GM19452 (cell line): ENCODE data around the gene STN1.

Experiments used
- ATAC-seq: cut with Tn5 transposase; IDR thresholded peaks from one replicate; pipeline ENCODE4 v1.9.1; 2021; ENCODE audit not compliant: unreplicated experiment

The STN1 gene

DNA sequence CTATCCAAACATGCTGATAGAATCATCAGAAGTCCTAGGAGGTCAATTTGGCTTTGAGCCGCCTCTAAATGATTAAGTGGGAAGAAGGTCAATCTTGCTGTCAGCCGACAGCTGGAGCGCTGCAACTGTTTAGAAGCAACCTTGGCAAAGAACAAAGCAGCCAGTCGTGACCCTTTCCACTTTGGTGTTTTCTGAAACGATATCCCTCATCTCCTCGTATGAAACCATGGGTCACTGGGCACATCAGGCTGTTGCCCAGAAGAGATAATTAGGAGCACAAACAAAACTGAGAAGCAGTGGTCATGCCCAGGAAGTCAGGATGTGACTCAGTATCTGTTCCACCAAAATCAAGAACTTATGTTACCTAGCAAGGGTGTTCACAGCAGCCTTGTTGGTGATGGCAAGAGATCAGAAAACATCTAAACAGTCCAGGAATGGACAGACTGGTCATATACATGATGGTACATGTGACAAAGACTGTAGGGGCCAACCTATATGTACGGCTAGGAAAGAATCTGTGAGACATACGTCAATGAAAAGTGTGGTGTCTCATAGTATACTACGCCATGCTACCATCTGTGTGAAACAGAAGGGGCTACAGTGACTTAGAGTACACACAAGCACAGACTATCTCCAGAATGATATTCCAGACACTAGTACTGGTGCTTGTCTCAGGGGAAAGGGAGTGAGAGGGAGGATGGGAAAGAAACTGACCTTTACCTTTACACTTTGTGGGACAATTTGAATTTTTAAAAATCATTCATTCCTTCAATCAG is 22.4 kb downstream of the STN1 start:
- ATAC-seq: no peak

GRCh38 chr10:103894441-103894864 is 23.5 kb downstream of the STN1 start:
- no peak for ATAC-seq

DNA sequence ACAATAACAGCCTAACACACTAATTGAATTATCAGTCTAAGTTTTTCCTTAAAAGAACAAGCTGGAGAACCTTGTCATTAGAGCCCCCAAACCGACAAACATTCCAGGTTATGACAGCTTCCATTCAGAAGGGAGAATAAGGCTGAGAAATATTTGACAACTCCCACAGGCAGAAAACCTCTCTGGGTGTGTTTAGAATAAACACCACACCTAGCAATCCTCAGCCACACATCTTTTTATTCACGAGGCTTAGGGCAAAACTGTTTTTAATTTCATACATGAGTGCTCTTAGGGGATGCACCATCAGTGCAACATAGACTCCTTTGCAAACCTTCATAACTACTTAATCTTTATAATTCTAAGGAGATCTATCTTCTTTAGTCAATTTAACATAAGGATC is 24.2 kb downstream of the STN1 start:
- ATAC-seq: no peak

- no peak for ATAC-seq
Observed at GRCh38 chr10:103892181-103892580, 25.8 kb downstream of the STN1 start.

DNA sequence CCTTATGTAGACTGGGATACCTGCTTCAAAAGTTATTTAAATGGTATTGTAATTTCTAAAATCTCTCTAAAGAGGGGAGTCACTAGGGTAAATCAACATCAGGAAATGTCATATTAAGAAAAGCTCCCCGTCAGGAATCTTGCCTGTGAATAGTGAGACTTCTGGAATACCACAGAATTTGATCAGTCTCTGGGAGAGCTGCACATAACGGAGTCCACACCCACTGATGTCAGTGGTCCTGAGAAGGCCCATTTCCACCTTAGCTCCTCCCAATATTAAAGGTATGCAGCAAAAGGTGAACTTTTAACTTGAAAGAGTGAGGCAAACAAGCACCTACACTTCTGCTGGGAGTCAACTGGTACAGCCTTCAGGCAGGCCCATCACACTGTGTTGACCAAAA is 27.3 kb downstream of the STN1 start:
- ATAC-seq: no peak

GRCh38 chr10:103890194-103890658 is 27.8 kb downstream of the STN1 start:
- ATAC-seq: no peak

- ATAC-seq: no peak
Observed at GRCh38 chr10:103889121-103889720, 28.8 kb downstream of the STN1 start.

DNA sequence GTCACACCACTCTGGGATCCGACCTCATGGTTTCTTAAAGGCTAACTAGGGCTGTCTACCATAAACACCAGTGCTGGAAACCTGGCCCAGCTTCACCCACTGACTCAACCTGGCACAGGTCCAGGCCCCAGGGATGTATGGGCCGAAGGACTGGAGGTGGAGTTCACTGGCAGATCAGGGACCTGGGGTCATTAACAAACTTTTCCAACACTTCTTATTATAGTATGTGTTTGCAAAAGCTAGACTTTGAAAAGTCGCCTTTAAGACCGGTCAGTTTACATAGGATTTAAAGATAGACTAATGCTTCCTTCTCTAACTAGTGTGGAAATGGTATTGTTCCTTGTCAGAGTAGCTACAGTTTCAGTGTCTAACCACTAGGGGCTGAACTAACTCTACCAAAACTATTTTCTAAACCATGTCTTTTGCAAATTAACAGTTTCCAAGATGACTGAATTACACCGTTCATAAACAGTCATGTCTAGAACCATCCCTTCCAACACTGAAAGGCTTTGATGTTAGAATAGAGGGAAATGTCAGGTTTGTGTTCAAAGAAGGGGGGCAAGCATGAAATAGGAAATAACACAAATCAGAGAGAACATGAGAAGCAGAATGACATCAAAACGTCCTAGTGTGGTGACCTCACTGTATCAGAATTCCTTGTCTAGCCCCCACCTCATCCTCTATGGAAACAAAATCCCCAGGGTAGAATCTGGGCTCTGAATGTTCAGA is 29.7 kb downstream of the STN1 start:
- no peak for ATAC-seq

DNA sequence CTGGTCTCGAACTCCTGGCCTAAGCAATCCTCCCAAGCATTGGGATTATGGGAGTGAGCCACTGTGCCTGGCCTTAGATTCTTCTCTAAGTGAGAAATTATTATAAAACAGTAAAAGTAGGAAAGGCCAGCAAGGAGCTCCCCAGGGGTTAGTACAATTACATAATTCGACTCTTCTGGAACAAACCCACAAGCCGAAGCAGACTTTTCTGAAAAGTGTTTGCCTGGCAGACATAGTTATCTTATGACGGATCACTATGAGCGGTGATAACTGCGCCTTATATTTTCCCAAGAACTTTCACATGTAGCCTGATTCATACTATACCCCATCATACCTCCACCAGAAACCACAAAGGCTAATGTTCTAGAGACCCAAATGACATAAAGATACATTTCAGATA is 32.4 kb downstream of the STN1 start:
- no peak for ATAC-seq

- ATAC-seq: no peak
Observed at GRCh38 chr10:103884681-103885139, 33.3 kb downstream of the STN1 start.

DNA sequence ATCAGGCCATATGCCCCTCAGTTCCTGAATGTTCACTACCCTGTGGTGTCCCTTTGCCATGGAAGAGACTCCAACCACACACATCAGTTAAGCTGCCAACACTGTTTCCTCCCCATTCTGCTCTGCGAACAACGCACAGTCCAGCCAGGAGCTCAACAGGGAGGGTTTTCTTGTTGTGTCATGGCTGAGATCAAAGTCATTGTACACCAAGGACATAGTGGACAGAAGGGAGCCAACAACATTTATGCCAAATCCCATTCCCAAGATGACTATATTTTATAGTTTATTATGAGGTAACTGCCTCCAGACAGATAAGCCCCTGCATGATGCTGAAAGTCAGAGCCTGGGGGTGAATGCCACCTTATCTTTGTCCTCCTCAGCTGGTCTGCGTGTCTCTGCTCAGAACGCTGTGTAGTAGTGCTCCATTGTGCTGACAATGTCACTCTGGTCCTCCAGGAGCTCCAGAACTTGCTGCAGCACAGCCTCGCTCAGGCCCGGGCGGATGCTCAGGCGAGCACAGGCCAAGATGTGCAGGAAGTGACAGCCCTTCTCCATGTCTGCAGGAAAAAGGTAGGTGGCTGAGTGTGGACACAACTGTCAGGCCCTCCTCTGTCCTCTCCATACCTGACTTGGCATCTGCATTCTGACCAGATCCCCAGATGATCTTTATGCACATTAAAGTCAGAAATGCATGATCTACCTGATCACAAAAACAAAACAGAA is 35.5 kb downstream of the STN1 start:
- no peak for ATAC-seq

DNA sequence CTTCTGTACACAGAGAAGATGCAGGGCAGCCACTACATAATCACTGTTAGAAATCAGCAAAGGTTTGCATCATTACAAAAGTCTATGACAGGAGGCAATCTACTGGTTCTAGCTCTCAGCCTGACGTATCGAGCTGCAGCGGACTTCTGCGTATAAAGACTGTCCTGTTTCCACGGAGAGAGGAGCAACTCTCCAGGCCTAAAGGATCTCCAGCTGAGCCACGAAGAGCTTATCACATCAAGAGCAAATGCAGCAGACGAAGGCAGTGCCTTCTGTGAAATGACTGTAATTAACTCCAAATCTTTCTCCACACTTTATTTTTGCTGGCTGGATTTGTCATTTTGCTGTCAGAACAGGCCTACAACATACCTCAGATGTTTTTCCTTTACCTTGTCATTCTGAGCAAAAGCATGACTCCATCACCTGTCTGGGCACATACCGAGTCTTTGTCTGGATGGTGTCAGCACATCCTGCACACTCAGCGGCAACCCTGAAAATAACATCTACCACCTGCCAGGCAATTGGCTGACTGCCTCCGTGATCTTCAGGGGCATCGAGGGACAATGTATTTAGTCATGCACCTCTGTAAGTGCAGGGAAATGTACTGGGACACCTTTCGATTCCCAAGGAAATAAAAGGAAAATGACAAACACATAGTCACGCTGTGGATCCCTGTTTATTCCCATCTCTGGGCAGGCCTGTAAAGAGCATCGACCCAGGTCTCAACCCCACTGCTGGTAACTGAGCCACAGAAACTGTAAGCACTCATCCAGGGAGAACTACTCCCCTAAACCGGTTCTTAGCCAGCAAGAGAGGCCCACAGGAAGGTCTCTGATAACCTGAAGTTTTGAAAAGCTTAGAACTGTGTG is 36.3 kb downstream of the STN1 start:
- no peak for ATAC-seq

GRCh38 chr10:103879831-103880230 is 38.2 kb downstream of the STN1 start:
- no peak for ATAC-seq

DNA sequence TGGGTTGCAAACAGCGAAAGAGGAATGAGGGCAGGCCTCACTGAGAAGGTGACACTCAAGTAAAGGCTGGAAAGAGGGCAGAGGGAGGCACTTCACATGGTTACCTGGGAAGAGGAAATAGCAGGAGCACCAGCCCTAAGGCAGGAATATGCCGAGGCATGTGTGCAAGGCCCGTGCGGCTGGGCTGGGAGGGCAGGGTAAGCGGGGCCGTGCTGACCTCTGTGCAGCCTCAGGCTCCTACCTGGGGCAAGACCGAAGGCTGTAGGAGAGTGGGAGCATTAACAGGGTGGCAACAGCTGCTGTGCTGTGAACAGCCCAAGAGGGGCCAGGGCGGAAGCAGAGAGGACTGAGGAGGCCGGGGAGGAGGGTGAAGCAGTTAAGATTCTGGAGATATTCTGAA is 38.6 kb downstream of the STN1 start:
- no peak for ATAC-seq

DNA sequence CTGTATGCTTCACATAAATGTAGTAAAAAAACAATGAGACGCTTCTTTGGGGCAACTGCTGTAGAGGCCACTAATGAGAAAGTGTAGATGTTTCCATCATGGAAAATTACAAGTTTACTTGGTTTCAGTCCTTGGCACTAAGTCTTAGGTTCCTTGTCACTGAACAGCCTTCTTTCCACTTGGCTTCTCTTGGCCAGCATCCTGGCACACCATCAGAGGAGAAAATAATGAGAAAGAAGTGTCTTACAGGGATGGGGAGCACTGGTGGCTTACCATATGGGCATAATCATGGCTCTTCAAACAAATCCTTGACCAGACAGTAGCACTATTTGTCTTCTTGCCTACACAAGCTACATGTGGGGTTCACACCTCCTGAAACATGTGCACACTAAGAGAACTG is 40.1 kb downstream of the STN1 start:
- no peak for ATAC-seq

DNA sequence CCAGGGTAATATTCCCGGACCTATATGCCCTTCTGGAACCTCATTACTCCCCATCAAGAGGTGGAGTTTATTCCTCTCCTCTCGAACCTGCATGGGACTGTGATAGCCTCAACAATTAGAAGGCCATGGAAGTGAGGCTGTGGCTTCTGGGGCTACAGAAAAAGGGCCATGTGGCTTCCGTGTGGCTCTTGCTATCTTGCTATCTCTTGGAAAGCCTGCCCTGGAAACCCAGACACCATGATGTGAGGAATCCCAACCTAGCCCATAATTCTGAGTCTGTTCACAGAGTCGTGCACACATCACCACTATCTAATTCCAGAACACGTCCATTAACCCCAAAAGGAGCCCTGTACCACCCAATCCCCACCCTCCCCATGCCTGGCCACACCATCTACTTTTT is 41.8 kb downstream of the STN1 start:
- no peak for ATAC-seq

DNA sequence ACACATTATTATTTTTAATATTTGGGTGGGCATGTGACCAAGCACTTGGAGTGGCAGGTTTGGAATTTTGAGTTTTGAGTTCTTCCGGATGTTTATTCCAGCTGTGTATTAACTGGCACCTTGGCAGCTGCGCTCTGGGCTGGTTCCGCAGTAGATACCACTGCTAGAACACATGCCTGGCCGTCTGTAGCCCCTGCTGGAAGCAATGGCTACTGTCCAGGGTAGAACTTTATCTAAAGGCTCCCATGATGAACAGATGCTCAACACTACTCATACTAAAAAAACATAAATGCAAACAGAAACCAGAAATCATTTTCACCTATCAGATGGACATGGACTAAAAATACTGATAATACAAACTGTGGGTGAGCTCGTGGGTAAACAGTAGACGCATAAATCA is 43.3 kb downstream of the STN1 start:
- ATAC-seq: no peak

- ATAC-seq: no peak
Observed at GRCh38 chr10:103872137-103872931, 45.6 kb downstream of the STN1 start.

DNA sequence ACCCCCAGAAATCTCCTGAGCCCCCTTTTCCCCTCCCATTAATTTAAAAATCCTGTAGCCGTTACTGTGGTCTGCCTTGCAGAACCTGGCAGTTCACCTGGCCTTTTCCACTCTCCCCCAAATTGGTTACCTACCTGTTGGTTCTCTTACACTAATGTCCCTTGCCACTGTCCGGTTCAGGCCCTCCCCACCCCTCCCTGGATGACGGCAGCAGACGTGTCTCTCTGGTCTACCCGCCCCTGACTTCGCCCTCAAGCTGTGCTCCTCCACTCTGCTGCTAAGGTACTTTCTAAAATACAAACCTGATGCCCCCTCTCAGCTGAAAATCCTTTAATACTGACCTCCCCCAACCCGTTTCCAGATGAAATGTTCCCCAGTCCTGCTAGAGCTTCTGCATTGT is 47.0 kb downstream of the STN1 start:
- ATAC-seq: no peak

- no peak for ATAC-seq
Observed at GRCh38 chr10:103870516-103870915, 47.5 kb downstream of the STN1 start.
